GM12892 (cell line): ENCODE data around the gene BIRC3.

Experiments
- POLR2A ChIP-seq: IDR thresholded peaks from 2 replicates; pipeline ENCODE4 v1.6.1; 2011; ENCODE audit warnings: low read depth, low read length, control low read depth
- POLR2AphosphoS5 ChIP-seq: IDR thresholded peaks from 2 replicates; pipeline ENCODE4 v1.6.1; 2011; ENCODE audit warnings: low read depth, low read length, control low read depth
- TAF1 ChIP-seq: IDR thresholded peaks from 2 replicates; pipeline ENCODE4 v1.6.1; 2011; ENCODE audit warnings: low read depth, mild to moderate bottlenecking, control low read depth, low read length, borderline replicate concordance

DNA sequence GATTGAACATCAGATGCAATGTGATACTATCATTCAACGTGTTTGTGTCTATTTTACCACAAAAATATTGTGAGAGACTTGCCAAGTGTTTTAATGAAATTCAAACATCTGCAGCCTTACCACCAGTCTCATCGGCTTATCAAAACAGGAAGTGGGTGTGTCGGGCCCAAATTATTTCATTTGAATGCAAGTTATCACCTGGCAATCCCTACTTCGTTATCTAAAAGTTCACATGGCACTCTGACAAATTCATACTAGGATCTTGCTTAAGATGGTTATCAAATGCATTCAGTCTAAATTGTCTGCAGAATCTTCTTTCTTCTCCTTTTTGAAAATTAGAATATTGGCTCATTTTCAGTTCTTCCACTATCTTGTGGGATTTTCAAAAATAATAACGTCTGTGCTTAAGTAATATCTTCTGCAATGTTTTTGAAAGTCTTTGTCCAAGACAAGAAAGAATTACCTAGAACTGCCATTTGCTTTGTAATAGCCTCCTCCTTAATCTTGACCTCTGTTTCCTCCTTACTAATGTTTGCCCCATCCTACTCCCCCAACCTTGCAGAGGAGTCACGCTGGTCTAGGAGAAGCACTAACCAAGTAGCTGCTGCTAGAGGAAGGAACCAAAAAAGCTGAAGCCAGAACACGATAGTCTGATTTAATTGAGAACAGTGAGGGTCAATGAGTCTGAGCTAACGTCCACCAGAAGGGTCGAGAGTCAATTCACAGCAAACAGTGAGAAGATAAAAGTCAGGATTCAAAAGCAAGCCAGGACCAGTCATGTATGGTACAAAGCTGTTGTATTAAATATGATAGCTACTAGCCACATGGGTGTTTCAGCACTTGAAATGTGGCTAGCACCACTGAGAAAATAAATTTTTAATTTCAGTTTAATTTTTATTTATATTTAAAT, 10.2 kb upstream of the BIRC3 start:
- TF ChIP-seq POLR2A: no peak
- TF ChIP-seq POLR2AphosphoS5: no peak
- TF ChIP-seq TAF1: no peak
